Effector CD4-positive, alpha-beta T cell (primary cell): ENCODE data around the gene LAMA2.

ENCODE experiments used
- DNase-seq: peaks from one replicate; pipeline ENCODE4 v3.0.0-alpha.2; 2020

LAMA2 gene

GRCh38 chr6:129382916-129383315 lies 500.0 kb downstream of the LAMA2 start:
- DNase-seq: no peak

- DNase-seq: no peak
These were observed 502.2 kb downstream of the LAMA2 start for GRCh38 chr6:129385117-129385516.

DNA sequence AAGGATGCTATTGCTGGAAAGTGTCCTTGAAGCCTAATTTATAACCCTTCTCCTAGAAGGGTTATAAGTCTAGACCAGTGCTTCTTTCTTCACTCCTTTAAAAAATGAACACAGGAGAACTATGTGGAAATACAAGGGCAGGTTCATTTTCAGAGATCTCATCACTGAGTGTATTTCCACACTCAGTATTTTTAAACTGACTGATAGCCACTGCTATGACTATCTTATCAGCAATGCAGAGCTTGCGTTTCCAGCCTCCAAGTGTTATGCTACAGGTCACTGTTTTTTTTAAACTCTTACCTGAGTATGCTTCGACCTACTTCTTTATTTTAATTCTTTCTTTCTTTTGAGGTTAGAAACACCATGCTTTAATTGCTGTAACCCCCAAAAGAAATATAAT lies 508.0 kb downstream of the LAMA2 start:
- DNase-seq: no peak

GRCh38 chr6:129393654-129394053 lies 510.7 kb downstream of the LAMA2 start:
- no peak for DNase-seq

DNA sequence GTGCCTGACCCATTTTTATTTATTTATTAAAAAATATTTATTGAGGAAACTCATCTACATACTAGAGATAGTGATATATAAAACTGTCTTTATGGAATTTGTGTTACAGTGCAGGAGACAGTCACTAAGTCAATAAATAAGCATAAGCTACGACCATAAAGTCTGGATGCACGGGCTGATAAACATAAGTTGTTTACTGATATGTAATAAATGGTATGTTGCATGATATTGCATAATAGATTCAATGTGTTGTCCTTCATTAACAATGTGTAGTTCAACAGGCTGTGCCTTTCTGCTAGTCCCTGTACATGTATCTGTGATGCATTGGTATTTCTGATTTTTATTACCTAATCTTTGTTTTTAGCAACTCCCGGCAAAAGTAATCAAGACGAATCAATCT lies 515.8 kb downstream of the LAMA2 start:
- no peak for DNase-seq

- DNase-seq: no peak
These were observed 519.3 kb downstream of the LAMA2 start for GRCh38 chr6:129402244-129402643.

DNA sequence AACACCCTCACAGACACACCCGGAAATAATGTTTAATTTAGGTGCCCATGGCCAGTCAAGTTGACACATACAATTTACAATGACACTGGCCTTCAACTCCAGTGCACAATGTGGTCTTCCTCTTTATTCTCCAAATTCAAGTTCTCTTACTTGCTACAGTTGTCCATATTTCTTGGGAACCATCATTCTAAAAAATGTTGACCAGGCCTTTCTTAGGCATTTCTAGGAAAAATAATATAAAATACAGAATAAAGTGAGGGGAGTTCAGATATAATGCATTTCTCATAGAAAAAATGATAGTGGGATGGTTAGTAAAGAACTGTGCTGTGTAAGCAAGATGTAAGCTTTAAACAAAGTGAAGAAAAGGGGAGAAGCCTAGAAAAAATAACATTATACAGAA lies 528.2 kb downstream of the LAMA2 start:
- DNase-seq: no peak

DNA sequence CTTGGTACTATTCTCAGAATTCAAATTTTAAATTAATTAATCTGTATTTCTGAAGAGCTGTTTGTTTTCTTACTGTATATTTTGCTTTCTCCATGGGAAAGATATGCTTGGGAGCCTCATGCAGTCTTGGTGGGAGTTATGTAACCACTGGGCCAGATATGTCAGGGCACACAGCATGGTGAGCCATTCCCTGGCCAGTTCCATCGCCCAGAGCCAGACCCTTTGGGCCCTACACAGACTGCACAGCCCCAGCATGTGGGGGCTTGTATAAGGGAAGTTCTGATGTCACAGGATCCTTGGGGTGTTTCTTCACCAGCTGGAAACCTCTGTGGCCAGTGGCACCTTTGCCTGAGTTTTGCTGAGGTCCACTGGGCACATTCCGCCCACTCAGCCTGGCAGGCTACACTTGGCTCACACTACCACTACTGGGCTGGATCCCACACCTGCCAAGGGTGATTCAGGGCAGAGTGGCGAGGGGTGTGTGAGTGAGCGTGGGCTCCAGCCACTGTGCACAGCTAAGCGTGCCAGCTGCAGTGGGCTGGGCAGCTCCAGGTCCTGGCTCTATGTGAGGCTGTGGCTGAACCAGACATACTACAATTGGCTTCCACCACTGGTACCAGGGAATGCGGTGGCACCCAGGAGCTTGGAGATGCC lies 533.5 kb downstream of the LAMA2 start:
- DNase-seq: no peak

DNA sequence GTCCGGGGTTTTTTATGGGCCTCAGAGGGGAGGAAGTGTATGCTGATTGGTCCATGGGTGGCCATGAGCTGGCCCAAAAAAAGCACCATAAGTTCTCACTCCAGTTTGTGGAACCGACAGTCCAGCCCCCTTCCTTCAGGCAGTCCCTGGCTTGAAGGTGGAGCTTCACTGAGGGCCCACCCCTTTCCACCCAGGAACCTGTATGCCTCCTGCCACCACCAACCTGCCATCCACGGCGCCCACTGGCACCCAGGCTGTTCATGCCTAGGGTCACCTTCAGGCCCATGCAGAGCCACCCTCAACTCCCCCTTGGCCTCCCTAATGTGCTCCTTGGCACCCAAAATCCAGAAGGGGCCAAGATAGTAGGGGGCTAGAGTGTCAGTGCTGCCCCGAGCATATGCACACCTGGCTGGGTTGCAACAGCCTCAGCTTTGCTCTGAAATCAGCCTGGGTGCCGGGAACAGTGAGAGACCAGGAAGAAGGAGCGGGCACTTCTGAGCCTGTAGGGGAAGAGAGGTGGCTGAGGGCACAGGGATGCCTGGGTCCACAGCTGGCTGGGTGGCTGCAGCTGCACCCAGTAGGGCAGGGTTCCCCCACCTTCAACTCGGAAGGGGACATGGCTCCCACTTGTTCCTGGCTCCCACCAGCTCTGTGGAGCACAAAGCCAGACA lies 534.6 kb downstream of the LAMA2 start:
- DNase-seq: no peak

DNA sequence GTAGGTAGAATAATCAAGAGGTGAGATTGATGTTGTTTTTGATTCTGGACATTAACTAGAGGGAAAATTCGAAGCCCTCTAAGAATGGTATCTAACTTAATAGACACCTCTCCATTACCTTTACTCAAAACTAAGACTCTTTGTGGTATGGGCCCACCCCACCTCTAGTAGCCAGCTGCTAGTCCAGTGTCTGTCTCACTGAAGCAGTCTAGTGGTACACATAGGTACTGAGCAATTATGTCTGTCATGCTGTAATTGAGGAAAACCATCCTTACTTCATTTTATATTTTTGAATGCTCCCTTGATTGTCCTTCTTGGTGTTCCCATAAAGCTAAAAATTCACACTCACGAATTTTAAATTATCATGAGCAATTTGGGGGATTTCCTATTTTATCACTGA lies 536.4 kb downstream of the LAMA2 start:
- no peak for DNase-seq

DNA sequence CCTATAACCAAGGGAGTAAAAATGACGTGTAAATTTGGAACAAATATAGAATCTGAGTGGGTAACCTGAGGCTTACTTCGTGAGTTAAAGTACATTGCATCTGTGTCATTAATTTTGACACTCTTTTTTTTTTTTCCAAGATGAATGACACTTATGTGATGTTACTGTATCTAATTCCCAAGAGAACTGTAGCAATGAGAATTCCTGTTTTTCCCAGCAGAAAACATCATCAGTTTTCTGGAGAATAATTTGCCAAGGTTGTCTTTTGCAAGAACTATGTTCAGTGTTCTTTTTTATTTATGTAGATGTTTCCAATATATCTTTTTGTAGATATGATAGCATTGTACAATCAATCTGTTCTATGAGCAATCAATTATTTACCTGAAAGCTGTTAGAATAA lies 543.4 kb downstream of the LAMA2 start:
- no peak for DNase-seq

DNA sequence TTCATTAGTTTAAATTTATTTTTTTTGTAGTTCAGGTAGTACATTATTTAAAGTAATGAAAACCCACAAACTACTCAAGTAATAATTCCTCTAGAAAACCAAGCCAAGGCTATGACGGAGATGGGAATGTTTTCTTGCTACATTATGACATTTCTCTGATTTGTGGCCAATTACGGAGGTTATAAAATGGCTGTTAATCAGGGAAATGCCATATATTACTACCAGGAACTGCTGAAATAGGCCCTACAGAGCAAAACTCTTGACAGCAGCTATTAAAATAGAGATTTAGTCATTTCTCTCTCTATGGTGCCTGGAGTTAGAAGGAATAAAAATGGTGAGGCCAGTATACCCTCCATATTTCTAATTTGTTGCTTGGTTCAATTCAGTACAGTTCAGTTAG lies 547.0 kb downstream of the LAMA2 start:
- DNase-seq: no peak

GRCh38 chr6:129432738-129433137 lies 549.8 kb downstream of the LAMA2 start:
- no peak for DNase-seq

DNA sequence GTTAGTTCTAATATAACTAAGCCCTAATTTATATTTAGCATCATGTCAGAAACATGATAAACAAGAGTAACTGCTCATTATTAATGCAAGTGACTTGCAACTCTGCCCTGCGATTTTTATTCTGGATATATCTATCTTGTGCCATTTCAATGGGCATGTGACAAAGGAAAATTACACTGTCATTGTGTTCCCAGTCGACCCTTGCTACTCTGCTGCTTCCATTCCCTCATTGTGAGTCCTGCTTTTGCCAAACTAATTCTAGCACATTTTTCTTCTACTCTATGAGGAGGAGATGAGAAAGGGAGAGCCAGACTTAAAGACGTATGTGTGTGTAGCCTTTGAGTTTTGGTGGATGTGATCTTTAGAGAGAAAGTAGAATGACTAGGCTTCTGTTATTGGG lies 551.2 kb downstream of the LAMA2 start:
- no peak for DNase-seq

GRCh38 chr6:129440691-129441090 lies 557.8 kb downstream of the LAMA2 start:
- no peak for DNase-seq

DNA sequence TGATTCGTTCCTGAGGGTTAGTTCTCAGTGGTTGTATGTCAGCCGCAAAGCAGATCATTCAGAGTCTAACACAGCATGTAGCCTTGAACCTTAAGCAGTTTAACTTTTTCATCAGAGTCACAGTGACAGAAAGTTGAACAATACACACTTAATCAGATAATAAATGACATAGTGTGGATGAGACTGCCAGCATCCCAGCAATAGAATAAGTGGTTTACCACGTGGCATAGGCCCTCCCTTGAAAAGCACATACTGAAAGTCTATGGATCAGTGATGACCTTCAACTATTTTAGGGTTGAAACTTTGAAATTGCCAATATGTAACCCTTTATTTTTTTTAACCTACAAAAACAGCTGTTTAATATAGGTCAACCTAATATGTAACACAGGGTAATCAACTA lies 561.7 kb downstream of the LAMA2 start:
- no peak for DNase-seq

DNA sequence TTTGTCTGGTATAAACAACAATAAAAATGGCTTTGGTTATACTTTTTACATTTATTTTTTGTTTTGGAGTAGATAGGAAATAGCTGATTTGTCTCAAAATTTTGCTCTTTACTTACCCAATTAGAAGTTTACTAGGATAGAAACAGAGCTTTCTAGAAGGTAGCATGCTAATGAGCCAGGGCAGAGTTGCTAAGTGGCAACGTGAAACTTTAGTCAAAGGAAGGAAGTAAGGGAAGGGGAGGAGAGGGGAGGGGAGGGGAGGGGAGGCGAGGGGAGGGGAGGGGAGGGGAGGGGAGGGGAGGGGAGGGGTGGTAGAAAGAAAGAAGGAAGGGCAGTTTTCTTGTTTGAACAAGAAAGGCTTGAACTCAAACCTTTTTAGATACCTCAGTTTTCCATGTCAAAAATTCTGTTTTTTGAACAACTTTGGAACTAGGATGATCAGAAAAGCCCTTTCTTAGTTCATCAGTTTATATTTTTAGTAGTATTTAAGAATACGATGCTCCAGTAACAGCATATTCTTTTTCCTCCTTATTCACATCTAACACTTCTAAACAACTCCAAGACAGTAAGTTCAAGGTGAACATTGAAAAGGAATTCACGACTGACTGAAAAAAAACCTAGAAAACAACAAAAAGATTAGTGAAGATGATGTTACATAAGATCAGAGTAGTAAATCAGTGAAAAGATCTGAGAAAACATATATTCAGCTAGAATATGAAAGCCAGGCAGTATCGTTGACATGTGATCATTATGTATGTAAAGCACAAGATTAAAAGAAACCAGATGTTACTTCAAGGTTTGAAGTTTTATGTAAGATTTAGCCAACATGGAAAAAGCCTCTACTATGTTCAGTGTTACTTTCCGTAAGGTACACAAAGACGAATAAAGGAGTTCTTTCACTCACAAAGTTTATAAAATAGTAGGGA lies 563.6 kb downstream of the LAMA2 start:
- DNase-seq: no peak

- no peak for DNase-seq
These were observed 564.2 kb downstream of the LAMA2 start for GRCh38 chr6:129447198-129447565.

DNA sequence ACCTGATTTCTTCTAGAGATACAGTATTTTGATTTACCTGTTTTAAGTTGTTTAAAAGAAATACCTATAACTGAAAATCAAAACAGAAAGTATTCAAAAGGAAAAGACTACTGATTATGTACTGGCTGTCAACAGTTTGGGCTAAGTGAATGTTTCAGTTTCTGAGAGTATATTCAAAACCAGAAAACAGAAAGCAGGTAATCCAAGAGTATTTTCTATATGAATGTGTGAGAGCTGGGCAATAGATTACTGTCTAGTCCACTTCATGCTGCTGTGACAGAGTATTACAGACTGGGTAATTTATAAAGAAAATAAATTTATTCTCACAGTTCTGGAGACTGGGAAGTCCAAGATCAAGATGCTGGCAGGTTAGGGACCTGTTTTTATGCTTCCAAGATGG lies 566.0 kb downstream of the LAMA2 start:
- DNase-seq: no peak

GRCh38 chr6:129451187-129451586 lies 568.2 kb downstream of the LAMA2 start:
- DNase-seq: no peak

DNA sequence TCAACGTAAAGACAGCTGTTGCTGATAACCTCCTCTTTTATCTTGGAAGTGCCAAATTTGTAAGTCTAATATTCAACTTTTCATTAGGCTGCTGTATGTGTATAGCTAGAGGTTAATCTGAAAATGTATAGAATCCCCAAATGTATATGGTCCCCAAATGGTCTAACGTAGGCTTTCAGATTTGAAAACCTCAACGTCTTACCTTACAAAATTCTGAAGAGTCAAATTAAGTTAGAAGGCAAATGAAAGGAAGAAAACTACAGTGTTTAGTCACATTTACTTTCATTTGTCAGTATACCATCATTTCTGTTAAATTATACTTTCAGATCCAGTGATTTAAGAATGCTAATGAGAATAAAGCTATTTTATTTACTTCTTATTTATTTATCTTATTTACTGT lies 570.1 kb downstream of the LAMA2 start:
- DNase-seq: no peak

DNA sequence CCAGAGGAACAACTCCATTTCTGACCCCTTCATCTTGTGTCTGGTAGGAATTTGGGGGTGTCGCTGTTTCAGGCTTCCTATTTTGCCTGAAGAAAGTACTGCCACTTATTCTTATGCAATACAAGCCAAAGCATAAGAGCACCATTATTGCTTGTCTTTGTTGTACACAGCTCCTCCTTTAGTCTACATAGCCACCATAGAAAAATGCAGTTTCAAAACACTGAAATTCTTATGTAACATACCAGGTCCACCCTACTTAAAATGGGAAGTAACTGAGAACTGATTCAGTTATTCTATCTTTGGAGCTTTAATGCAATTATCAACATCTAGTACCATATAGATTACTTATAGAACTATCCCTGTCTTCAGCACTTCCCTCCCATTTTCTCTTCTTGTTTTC lies 571.5 kb downstream of the LAMA2 start:
- DNase-seq: no peak

GRCh38 chr6:129455126-129455769 lies 572.3 kb downstream of the LAMA2 start:
- DNase-seq: no peak
